ENCODE results near the gene CORO1C.

Gene CORO1C

DNA sequence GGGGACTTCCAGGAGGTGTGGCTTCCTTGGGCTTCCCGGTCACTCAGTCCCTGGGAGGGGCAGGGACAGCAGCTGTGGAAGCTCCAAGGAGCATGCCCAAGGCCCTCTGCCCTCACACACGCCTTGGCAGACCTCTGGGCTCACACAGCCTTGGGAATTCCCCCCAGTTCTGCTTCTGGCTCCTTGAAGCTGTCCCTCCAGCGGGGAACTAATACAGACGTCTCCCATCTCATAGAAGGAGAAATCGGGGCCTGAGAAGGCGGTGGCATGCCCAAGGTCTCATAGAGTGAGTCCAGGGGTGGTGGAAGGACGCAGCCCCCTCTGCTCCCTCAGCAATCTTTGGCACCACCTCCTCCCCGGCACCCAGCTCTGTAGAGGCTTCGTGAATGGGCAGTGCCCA is 117.8 kb downstream of the CORO1C start:
- Histone ChIP-seq H3K9me3 (ENCODE audit: severe bottlenecking) (no peaks in the 10 kb centered on the region), H3K27ac (no peak overlapping the region), H3K27me3 (ENCODE audit: insufficient read depth, low read depth, severe bottlenecking) (no peaks in the 10 kb centered on the region), H3K4me3 (ENCODE audit: low read depth, low read length) (no peak overlapping the region), H3K36me3 (no peaks in the 10 kb centered on the region)
- no peak for DNase-seq
- TF ChIP-seq CTCF (IDR thresholded peaks at IDR 0.05; ENCODE audit: low read depth, low read length) = no peak

DNA sequence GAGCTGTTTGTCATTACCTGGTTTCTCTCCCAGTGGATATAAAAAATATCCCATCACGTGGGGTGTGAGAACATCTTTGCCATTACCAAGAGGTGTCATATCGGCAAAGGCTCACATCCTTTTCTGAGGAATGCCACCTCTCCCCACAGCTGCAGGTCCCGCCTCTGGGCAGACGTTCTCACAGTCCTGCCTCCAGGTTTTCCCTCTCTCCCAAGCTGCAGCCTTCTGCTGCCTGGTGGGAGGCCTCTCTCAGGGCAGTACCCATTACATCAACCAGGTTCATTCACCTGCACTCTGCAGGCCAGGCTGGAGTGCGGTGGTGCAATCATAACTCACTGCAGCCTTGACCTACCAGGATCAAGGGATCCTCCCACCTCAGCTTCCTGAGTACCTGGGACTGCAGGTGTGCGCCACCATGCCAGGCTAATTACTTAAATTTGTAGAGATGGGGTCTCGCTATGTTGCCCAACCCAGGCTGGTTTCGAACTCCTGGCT is 118.5 kb downstream of the CORO1C start:
- Histone ChIP-seq H3K36me3 (no peaks in the 10 kb centered on the region), H3K27ac (no peak overlapping the region), H3K9me3 (ENCODE audit: severe bottlenecking) (no peaks in the 10 kb centered on the region), H3K27me3 (ENCODE audit: insufficient read depth, low read depth, severe bottlenecking) (no peaks in the 10 kb centered on the region), H3K4me3 (ENCODE audit: low read depth, low read length) (no peak overlapping the region)
- DNase-seq = no peak
- TF ChIP-seq CTCF (IDR thresholded peaks at IDR 0.05; ENCODE audit: low read depth, low read length) = no peak

DNA sequence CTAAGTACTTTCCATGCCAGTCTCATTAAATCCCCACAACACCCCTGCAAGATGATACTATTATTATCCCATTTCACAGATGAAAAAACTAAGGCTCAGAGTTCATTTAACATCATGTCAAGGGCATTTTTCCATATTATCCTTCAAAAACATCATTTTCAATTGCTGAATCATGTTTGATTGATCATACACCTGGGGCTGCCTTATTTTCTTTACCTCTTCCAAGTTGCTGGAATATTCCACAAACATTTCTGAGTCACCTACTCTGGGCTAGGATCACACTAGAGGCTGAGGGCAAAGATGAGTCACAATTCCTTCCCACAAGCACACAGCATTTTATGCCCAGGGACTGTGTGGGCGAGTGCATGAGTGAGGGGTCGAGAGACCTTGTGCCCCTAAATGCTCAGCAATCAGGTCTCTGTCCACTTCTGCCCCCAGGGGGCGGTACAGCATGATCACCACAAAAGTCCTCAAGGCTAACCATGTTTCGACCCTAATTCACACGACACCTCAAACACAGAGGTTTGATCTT is 119.4 kb downstream of the CORO1C start:
- peak; percentile 44 for DNase-seq
- H3K27me3 ChIP-seq (ENCODE audit: insufficient read depth, low read depth, severe bottlenecking) = no peaks in the 10 kb centered on the region
- H3K27ac ChIP-seq = no peak overlapping the region

GRCh38 chr12:108610856-108611605 is 120.3 kb downstream of the CORO1C start:
- Histone ChIP-seq H3K4me3 (ENCODE audit: low read depth, low read length) (no peak overlapping the region), H3K9me3 (ENCODE audit: severe bottlenecking) (peaks cover under 1% of the 10 kb centered on the region), H3K27me3 (ENCODE audit: insufficient read depth, low read depth, severe bottlenecking) (no peaks in the 10 kb centered on the region), H3K36me3 (no peaks in the 10 kb centered on the region), H3K27ac (no peak overlapping the region)
- no peak for DNase-seq
- no peak for TF ChIP-seq CTCF (IDR thresholded peaks at IDR 0.05; ENCODE audit: low read depth, low read length)

More for the DNA sequence above, 119.4 kb downstream of the CORO1C start:
- no peaks in the 10 kb centered on the region for H3K9me3 ChIP-seq (ENCODE audit: severe bottlenecking)
- H3K4me3 ChIP-seq (ENCODE audit: low read depth, low read length) = no peak overlapping the region
- no peaks in the 10 kb centered on the region for H3K36me3 ChIP-seq
- TF ChIP-seq CTCF (IDR thresholded peaks at IDR 0.05; ENCODE audit: low read depth, low read length) = peak; percentile 60

DNA sequence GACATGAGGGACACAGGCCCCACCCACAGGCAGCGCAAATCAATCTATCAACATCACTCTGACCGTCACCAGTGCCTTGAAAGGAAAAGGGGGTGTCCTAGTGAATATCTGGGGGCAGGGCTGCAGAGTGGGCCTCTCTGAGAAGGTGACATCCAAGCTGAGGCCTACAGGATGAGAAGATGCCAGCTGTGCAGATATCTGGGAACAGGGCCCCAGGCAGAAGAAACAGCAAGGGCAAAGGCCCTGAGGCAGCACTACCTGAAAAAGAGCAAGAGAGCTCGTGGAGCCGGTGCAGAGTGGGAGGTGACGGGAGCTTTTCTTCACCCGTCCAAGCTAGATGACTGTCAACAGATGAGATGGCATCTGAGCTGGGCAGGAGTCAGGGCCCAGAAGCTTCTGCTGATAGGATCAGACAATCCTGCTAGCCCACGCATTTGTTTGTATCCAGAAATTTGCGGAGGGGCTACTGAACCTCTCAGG is 120.9 kb downstream of the CORO1C start:
- TF ChIP-seq CTCF (IDR thresholded peaks at IDR 0.05; ENCODE audit: low read depth, low read length) = no peak
- DNase-seq = no peak
- Histone ChIP-seq H3K9me3 (ENCODE audit: severe bottlenecking) (peaks cover 4% of the 10 kb centered on the region), H3K4me3 (ENCODE audit: low read depth, low read length) (no peak overlapping the region), H3K27ac (no peak overlapping the region), H3K27me3 (ENCODE audit: insufficient read depth, low read depth, severe bottlenecking) (no peaks in the 10 kb centered on the region), H3K36me3 (no peaks in the 10 kb centered on the region)

Measured in WERI-Rb-1 (cell line).